ENCODE results near the gene GATM. TPM values are rescaled to one million over a fixed set of nuclear protein-coding genes. Genes with fewer than 3 reads are reported as not detected.
"Not testable (repeated sequence)": the region's sequence is repeated elsewhere in the genome, so short reads cannot be mapped to it uniquely, and the experiment has no call there.

GATM gene
- total RNA-seq, 1 experiment from 2014 or later: 1.6 TPM

GRCh38 chr15:45314960-45315359, 63.4 kb downstream of the GATM start:
- no peak overlapping the region for H3K4me3 Mint-ChIP-seq (ENCODE audit: unreplicated experiment)
- H3K27ac Mint-ChIP-seq (ENCODE audit: low read depth, unreplicated experiment): no peak overlapping the region
- intact Hi-C loops (cut with micrococcal nuclease): no loop called here
- ChIA-PET POLR2A (no interaction called here), CTCF (interaction anchor here (1.2 kb wide), 1 partner anchor 84 kb away, joined by 5 read pairs; no protein-coding TSS in a partner anchor)
- no peak for TF ChIP-seq CTCF (IDR thresholded peaks at IDR 0.05; ENCODE audit: unreplicated experiment)
- H3K36me3 Mint-ChIP-seq (ENCODE audit: insufficient read depth, unreplicated experiment): no peaks in the 10 kb centered on the region
- DNase-seq (ENCODE audit: unreplicated experiment): peak; percentile 6
- no peaks in the 10 kb centered on the region for H3K27me3 Mint-ChIP-seq (ENCODE audit: insufficient read depth, unreplicated experiment)
- no peaks in the 10 kb centered on the region for H3K9me3 Mint-ChIP-seq (ENCODE audit: unreplicated experiment)
- no TSS peak for BruUV-seq (replicated peaks)
- no peaks in the 10 kb centered on the region for H3K4me1 Mint-ChIP-seq (ENCODE audit: insufficient read depth, unreplicated experiment)

- H3K9me3 Mint-ChIP-seq (ENCODE audit: unreplicated experiment); H3K27me3 Mint-ChIP-seq (ENCODE audit: insufficient read depth, unreplicated experiment); H3K4me3 Mint-ChIP-seq (ENCODE audit: unreplicated experiment); BruUV-seq (replicated peaks); DNase-seq (ENCODE audit: unreplicated experiment); POLR2A ChIA-PET; H3K36me3 Mint-ChIP-seq (ENCODE audit: insufficient read depth, unreplicated experiment); H3K27ac Mint-ChIP-seq (ENCODE audit: low read depth, unreplicated experiment); H3K4me1 Mint-ChIP-seq (ENCODE audit: insufficient read depth, unreplicated experiment); intact Hi-C loops (cut with micrococcal nuclease): not testable (repeated sequence)
- CTCF ChIA-PET: interaction anchor here (1.2 kb wide), 1 partner anchor 85 kb away, joined by 5 read pairs; no protein-coding TSS in a partner anchor
Observed at GRCh38 chr15:45314117-45314516, 64.2 kb downstream of the GATM start.

Other genes starting within 250 kb of the GATM start
- gene DUOXA1, start 248.7 kb downstream of the GATM start, total RNA-seq (2022): 1.3 and 3.0 TPM in 2 replicates
- gene DUOX1, start 248.6 kb downstream of the GATM start, total RNA-seq (2022): 15.1 and 16.9 TPM in 2 replicates
- 0.34 and 0.44 TPM in 2 replicates for gene SHF, start 190.6 kb downstream of the GATM start, total RNA-seq (2022)
- not detected in 2 replicates for gene SLC28A2, start 126.3 kb downstream of the GATM start, total RNA-seq (2022)
- 3.4 and 3.8 TPM in 2 replicates for gene SLC30A4, start 144.2 kb upstream of the GATM start, total RNA-seq (2022)
- gene BLOC1S6, start 208.8 kb upstream of the GATM start, total RNA-seq (2022): 54.6 and 68.5 TPM in 2 replicates

Data from MCF 10A (cell line).